AG09309 (cell line): ENCODE data around the gene CELSR1.
"Not testable (repeated sequence)": the region's sequence is repeated elsewhere in the genome, so short reads cannot be mapped to it uniquely, and the experiment has no call there.

Experiments
- DNase-seq: peaks from one replicate; pipeline ENCODE4 v3.0.0-alpha.2; 2010; ENCODE audit warnings: low read depth
- H3K4me3 ChIP-seq: 2 replicates; pipeline ENCODE4 v1.5.1; 2011; ENCODE audit warnings: mild to moderate bottlenecking, low read depth, low read length, moderate library complexity; ENCODE audit not compliant: control insufficient read depth
- TF ChIP-seq, protein P1 (sequence below): IDR thresholded peaks from 2 replicates; pipeline ENCODE4 v1.5.1; 2011; ENCODE audit warnings: mild to moderate bottlenecking, low read depth, low read length, inconsistent platforms; ENCODE audit not compliant: insufficient read depth, control insufficient read depth; ENCODE audit errors: missing control alignments

The CELSR1 gene

DNA sequence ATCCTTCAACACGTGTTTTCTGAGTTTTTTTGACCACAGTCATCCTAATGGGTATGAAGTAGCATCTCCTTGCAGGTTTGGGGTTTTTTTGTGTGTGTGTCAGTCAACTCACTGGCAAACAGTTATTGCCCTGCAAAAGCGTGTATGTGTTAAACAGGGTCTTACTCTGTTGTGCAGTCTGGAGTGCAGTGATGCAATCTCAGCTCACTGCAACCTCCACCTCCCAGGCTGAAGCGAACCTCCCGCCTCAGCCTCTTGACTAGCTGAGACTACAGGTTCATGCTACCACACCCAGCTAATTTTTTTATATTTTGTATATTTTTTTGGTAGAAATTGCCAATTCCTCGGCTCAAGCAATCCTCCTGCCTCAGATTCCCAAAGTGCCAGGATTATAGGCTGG, 15.4 kb downstream of the CELSR1 start:
- TF ChIP-seq, protein P1, sequence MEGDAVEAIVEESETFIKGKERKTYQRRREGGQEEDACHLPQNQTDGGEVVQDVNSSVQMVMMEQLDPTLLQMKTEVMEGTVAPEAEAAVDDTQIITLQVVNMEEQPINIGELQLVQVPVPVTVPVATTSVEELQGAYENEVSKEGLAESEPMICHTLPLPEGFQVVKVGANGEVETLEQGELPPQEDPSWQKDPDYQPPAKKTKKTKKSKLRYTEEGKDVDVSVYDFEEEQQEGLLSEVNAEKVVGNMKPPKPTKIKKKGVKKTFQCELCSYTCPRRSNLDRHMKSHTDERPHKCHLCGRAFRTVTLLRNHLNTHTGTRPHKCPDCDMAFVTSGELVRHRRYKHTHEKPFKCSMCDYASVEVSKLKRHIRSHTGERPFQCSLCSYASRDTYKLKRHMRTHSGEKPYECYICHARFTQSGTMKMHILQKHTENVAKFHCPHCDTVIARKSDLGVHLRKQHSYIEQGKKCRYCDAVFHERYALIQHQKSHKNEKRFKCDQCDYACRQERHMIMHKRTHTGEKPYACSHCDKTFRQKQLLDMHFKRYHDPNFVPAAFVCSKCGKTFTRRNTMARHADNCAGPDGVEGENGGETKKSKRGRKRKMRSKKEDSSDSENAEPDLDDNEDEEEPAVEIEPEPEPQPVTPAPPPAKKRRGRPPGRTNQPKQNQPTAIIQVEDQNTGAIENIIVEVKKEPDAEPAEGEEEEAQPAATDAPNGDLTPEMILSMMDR, result no peak
- DNase-seq, result no peak
- H3K4me3 ChIP-seq, result no peak overlapping the region

DNA sequence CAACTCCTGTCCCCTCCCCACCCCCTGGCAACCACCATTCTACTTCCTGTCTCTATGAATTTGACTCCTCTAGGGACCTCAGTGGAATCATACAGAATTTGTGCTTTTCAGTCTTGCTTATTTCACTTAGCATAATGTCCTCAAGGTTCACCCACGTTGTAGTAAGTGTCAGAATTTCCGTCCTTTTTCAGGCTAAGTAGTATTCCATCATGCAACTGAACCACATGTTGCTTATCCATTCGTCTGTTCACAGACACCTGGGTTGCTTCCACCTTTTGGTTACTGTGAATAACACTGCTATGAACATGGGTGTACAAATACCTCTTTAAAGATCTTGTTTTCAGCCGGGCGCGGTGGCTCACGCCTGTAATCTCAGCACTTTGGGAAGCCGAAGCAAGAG, 16.5 kb downstream of the CELSR1 start:
- DNase-seq, result no peak
- H3K4me3 ChIP-seq, result no peak overlapping the region
- TF ChIP-seq, protein P1, result no peak

DNA sequence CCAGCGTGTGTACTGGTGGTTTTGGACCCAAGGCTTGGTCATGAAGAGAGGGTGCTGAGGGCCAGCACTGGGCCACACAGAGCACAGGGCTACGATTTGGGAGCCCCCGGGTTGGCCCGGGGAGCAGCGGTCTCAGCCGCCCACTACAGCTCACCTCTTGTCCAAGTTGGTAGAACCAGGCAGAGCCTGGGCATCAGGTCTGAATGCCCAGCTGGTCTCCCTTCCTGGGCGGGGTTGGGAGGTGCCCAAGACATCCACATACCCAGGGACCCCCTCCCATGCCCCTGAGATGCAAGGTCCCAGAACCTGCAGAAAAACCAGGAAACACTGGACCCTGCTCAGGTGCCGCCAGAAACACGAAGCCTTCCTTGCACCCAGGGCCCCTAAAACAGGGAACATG, 18.0 kb downstream of the CELSR1 start:
- DNase-seq, result no peak
- TF ChIP-seq, protein P1, result no peak
- no peak overlapping the region for H3K4me3 ChIP-seq

DNA sequence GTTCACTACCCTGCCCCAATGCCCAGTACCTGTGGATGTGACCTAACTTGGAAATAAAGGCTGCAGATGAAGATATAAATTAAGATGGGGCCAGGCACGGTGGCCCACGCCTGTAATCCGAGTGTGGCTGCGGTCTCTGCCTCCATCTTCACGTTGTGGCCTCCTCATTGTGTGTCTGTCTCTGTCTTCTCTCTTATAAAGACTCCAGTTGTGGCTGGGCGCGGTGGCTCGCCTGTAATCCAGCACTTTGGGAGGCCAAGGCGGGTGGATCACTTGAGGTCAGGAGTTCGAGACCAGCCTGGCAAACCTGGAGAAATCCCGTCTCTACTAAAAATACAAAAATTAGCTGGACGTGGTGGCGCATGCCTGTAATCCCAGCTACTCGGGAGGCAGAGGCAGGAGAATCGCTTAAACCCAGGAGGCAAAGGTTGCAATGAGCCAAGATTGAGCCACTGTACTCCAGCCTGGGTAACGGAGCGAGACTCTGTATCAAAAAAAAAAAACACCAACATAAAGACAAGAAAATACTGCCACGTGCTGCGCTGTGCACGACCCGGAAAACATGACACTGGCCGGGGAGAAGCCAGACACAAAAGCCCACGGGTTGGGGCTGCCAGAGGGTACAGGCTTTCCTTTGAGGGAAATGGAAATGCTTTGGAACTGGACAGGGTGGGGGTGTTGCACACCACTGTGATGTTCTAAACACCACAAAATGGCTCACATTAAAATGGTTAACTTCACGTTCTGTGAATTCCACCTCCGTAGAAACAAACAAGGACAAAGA, 18.7 kb downstream of the CELSR1 start:
- H3K4me3 ChIP-seq, result no peak overlapping the region
- no peak for DNase-seq
- TF ChIP-seq, protein P1, result no peak

DNA sequence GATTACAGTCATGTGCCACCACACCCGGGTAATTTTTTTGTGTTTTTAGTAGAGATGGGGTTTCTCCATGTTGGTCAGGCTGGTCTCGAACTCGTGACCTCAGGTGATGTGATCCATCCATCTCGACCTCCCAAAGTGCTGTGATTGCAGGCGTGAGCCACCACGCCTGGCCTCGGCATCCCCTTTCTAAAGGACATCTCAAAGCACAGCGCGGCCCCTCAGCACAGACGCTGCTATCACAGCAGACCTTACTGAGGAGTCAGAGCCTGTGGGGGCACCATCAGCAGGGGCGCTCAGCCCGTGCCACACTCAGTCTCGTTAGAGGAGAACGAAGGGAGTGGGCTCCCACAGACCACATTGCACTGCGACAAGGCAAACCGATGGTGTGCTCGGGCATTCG, 19.4 kb downstream of the CELSR1 start:
- DNase-seq, result no peak
- H3K4me3 ChIP-seq, result no peak overlapping the region
- TF ChIP-seq, protein P1, result no peak

DNA sequence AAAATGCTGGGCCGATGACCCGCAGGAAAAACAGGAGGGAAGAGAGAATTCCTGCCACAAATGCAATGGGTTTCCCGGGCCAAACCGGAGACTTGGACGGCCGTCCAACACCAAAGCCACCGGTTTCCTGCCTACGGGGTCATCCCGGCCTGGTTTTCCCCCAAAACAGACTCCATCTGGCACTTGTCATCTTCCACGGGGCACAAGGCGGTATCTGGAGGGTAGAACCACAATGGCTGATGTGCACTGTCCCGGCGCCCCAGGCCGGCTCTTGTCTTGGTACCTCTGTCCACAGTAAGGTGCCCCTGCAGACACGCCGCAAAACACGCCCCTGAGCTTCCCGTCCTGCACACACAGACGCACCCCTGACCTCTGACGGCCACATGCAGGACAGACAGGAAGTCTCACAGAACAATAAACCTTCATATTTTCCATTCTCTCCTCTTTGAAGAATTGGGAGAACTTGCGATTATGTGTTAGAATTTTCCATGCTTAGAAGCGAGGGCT, 20.1 kb downstream of the CELSR1 start:
- TF ChIP-seq, protein P1, result no peak
- no peak for DNase-seq
- H3K4me3 ChIP-seq, result no peak overlapping the region

DNA sequence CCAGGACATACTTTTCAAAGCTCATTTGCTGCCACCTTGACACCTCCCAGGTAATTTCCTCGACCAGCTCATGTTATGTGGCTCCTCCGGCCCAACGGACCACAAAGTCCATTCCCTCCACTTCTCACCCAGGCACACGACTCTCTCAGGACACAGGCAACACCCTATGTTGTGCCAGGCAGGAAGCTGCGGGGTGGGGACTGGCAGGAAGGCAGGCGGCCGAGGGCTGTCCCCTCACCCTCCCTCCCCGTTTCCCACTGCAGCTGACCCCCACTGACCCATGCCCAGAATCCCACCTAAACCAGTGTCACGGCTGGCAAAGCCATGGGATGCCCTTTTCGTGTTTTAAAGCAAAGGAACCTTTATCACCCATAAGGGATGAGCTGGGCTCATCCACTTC, 20.8 kb downstream of the CELSR1 start:
- DNase-seq, result no peak
- TF ChIP-seq, protein P1, result no peak
- H3K4me3 ChIP-seq, result no peak overlapping the region

DNA sequence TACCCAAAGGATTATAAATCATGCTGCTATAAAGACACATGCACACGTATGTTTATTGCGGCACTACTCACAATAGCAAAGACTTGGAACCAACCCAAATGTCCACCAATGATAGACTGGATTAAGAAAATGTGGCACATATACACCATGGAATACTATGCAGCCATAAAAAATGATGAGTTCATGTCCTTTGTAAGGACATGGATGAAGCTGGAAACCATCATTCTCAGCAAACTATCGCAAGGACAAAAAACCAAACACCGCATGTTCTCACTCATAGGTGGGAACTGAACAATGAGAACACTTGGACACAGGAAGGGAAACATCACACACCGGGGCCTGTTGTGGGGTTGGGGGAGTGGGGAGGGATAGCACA, 21.3 kb downstream of the CELSR1 start:
- not testable (repeated sequence) for H3K4me3 ChIP-seq, DNase-seq
